SH-SY5Y (cell line): ENCODE data around the gene PER2.

ENCODE experiments used
- GATA2 ChIP-seq: IDR thresholded peaks from 2 replicates; pipeline ENCODE4 v1.6.1; 2011; ENCODE audit warnings: mild to moderate bottlenecking, low read depth, low read length
- GATA3 ChIP-seq: IDR thresholded peaks from 2 replicates; pipeline ENCODE4 v1.6.1; 2011; ENCODE audit warnings: low read depth, mild to moderate bottlenecking, low read length, moderate library complexity

PER2 gene

GRCh38 chr2:238286095-238286494 lies 2.3 kb downstream of the PER2 start:
- TF ChIP-seq GATA2 (no peak), GATA3 (no peak)

DNA sequence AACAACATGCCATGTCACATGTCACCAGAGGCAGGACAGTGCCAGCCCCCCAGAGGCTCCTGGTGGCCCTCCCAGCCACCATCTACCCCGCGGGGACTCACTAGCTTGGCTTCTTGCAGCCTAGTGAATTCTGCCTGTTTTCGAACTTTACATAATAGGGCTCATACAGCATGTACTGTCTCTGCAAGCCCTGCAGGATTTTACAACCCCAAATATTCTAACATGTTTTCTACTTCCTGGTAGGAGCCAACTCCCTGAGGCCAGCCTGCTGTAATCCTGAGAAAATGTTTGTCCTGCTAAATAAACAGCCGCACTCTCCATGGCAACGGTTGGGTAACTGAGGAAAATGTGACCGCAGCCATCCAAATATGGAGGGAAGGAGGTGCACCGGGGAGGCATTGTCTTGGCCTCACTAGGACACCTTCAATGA lies 2.7 kb downstream of the PER2 start:
- TF ChIP-seq GATA2 (no peak), GATA3 (no peak)

GRCh38 chr2:238284802-238285515 lies 3.5 kb downstream of the PER2 start:
- TF ChIP-seq GATA3 (no peak), GATA2 (no peak)

- TF ChIP-seq GATA3 (no peak), GATA2 (no peak)
These were observed 5.3 kb downstream of the PER2 start for GRCh38 chr2:238282861-238283738.

DNA sequence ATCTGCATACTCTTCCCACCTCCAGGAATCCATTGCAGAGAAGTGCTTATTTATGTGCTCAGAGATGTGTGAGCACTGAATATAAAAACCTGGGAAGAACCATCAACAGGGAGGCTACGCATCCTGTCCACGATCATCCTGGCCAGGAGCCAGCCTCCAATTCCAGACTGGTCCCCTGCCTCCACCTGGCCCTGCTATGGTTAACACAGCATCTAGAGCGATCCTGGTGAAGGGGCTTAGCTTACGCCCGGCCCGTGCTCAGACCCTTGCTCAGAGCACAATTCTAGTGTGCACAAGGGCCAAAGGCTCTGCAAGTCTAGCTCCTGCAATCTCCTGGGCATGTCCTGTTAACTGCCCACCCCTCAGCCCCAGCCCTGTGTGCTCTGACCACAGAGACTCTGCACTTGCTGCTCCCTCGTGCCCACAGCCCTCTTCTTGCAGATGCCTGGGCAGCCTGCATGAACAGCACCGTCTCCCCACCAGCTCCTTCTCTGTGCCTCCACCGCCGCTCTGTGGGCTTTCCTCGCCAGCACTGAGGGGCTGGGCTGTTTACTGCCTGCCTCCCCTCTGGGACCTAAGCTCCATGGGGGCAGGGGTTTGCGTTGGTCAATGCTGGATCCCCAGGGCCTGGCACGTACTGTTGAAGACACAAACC lies 6.5 kb downstream of the PER2 start:
- no peak for TF ChIP-seq GATA3
- TF ChIP-seq GATA2, result no peak

DNA sequence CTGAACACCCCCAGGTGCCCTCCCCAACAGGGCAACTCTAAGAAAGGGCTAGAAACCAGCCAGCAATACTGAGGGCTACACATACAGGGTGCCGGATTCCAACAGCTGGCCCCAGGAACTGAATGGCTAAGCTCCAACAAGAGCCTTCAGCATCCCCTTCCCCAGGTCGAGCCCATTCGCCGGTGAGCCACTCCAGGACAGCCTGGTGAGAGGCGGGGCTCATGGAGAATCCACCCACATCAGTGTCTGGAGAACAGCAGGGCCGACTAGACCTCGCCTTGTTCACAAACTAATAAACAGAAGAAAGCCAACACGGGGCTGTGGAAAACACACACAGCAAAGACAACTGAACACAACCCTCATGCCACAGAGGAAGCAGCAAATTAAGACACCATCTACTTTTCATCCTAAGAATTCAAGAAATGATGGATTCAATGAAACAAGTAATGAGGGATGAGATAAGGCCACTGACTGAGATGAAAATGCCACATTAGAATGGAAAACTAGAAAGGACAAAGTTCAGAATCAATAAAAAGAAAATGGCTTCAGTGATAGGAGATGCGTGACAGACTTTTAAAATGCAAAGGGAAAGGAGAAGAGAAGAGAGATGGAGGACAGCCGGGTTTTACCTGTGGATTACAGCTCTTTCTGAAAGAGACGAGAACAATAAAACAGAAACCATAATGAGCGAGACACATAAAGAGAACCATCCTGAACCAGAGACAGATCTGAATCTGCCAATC lies 8.2 kb downstream of the PER2 start:
- TF ChIP-seq GATA2 (no peak), GATA3 (no peak)

- TF ChIP-seq GATA3 (no peak), GATA2 (no peak)
These were observed 9.1 kb downstream of the PER2 start for GRCh38 chr2:238279324-238279682.

- TF ChIP-seq GATA3 (no peak), GATA2 (no peak)
These were observed 9.6 kb downstream of the PER2 start for GRCh38 chr2:238278626-238279323.

- TF ChIP-seq GATA2 (no peak), GATA3 (no peak)
These were observed 10.7 kb downstream of the PER2 start for GRCh38 chr2:238277695-238278094.

GRCh38 chr2:238274152-238274865 lies 14.1 kb downstream of the PER2 start:
- TF ChIP-seq GATA2, result no peak

- TF ChIP-seq GATA3 (no peak), GATA2 (no peak)
These were observed 16.3 kb downstream of the PER2 start for GRCh38 chr2:238272156-238272555.

DNA sequence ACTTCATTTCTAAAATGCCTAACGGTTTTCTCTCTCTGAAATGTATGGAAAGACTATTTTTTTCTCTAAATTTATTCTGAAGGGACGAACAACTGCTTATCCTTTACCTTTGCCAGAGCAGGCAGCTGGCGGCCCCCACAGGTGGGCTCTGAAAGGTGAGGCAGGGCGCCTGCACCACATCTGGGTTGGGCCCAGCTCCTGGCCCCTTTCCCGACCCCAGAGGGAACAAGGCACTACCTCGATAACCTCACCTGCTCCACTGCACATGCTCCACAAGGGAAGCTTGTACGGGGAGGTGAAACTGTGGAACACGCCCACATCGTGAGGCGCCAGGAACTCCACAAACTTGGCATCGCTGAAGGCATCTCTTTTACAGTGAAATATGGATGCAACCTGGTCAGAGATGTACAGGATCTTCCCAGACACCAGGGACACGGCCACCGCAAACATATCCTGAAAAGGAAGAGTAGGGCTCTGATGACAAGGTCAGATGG lies 17.3 kb downstream of the PER2 start:
- TF ChIP-seq GATA3 (no peak), GATA2 (no peak)

DNA sequence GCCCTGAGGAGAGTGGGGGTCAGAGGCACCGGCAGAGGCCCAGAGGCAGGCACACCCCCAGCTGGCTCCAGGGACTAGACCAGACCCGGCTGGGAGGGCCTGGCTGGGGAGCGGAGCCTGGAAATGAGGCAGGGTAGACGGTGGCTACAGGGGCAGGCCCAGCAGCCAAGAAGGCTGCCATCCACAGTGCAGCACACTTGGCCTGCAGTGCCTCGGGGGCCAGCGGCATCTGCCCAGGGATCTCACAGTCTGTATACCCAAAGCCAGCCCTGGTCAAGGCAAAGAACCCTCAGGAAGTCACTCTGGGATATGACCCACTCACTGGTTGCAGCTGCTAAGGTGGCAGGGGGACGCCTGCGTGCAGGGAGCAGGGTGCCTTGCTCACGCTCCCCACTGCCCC lies 17.8 kb downstream of the PER2 start:
- TF ChIP-seq GATA2 (no peak), GATA3 (no peak)

GRCh38 chr2:238269741-238270140 lies 18.7 kb downstream of the PER2 start:
- TF ChIP-seq GATA3 (no peak), GATA2 (no peak)
